ENCODE data around the gene GFPT2.

Gene GFPT2

GRCh38 chr5:180291234-180291940 lies 61.7 kb downstream of the GFPT2 start:
- Histone ChIP-seq H3K14ac (ENCODE audit: low read length in 2 of 2) (no peak overlapping the region), H2BK120ac (ENCODE audit: low read depth, low read length) (peak overlapping the region; percentile 21), H2BK15ac (ENCODE audit: low read depth, poor library complexity, severe bottlenecking) (peak overlapping the region; percentile 48), H3K4me1 (ENCODE audit: control insufficient read depth, insufficient read depth, low read depth, low read length) (peaks cover 13% of the 10 kb centered on the region), H3K9me3 (ENCODE audit: control insufficient read depth, low read length) (no peaks in the 10 kb centered on the region), H2AK5ac (ENCODE audit: low read length, severe bottlenecking) (no peak overlapping the region), H3K4ac (ENCODE audit: low read depth in 1 of 2, low read length in 2 of 2) (no peak overlapping the region), H3K79me1 (replicated peaks; ENCODE audit: low read length, poor library complexity, severe bottlenecking) (peaks cover 23% of the 10 kb centered on the region), H2BK5ac (ENCODE audit: low read depth, low read length, poor library complexity, severe bottlenecking) (no peak overlapping the region), H4K91ac (ENCODE audit: low read length) (no peak overlapping the region), H3K4me2 (ENCODE audit: low read length, poor library complexity, severe bottlenecking) (peak overlapping the region; percentile 84), H3K9ac (ENCODE audit: low read length) (peak overlapping the region; percentile 87), H4K8ac (ENCODE audit: low read length) (no peak overlapping the region), H3K27me3 (ENCODE audit: control insufficient read depth in 1 of 2, insufficient read depth in 1 of 2, low read length in 2 of 2) (no peaks in the 10 kb centered on the region), H3K27ac (ENCODE audit: low read length, poor library complexity, severe bottlenecking) (no peak overlapping the region), H2BK12ac (ENCODE audit: low read length in 2 of 2) (peak overlapping the region in 1 of 2 experiments; percentile 19), H3K23ac (ENCODE audit: low read length in 2 of 2) (no peak overlapping the region), H3K36me3 (ENCODE audit: control insufficient read depth in 1 of 2, insufficient read depth in 2 of 2, low read depth in 1 of 2, low read length in 2 of 2) (peaks cover 0 to 6% of the 10 kb centered on the region in 2 experiments), H3K18ac (ENCODE audit: low read depth in 1 of 2, low read length in 2 of 2) (peak overlapping the region in 1 of 2 experiments; percentile 92), H2AFZ (ENCODE audit: low read depth, low read length) (no peak overlapping the region), H3K4me3 (ENCODE audit: insufficient read depth in 1 of 2, low read depth in 1 of 2, low read length in 2 of 2) (peak overlapping the region; percentile 84 to 93)
- DNase-seq = peak; percentile 33
- WGBS = 0% methylated on average over 25 of the region's 68 CpGs

GRCh38 chr5:180290568-180291233 lies 62.4 kb downstream of the GFPT2 start:
- no peak overlapping the region for H3K23ac ChIP-seq (ENCODE audit: low read length in 2 of 2)
- no peak overlapping the region for H3K18ac ChIP-seq (ENCODE audit: low read depth in 1 of 2, low read length in 2 of 2)
- no peak overlapping the region for H2BK5ac ChIP-seq (ENCODE audit: low read depth, low read length, poor library complexity, severe bottlenecking)
- no peak overlapping the region for H2BK12ac ChIP-seq (ENCODE audit: low read length in 2 of 2)
- H3K4me2 ChIP-seq (ENCODE audit: low read length, poor library complexity, severe bottlenecking) = peak overlapping the region; percentile 84
- H2AFZ ChIP-seq (ENCODE audit: low read depth, low read length) = no peak overlapping the region
- DNase-seq = no peak
- H2BK120ac ChIP-seq (ENCODE audit: low read depth, low read length) = no peak overlapping the region
- H3K9me3 ChIP-seq (ENCODE audit: control insufficient read depth, low read length) = no peaks in the 10 kb centered on the region
- H2BK15ac ChIP-seq (ENCODE audit: low read depth, poor library complexity, severe bottlenecking) = no peak overlapping the region
- no peak overlapping the region for H4K91ac ChIP-seq (ENCODE audit: low read length)
- H3K27me3 ChIP-seq (ENCODE audit: control insufficient read depth in 1 of 2, insufficient read depth in 1 of 2, low read length in 2 of 2) = no peaks in the 10 kb centered on the region
- H3K36me3 ChIP-seq (ENCODE audit: control insufficient read depth in 1 of 2, insufficient read depth in 2 of 2, low read depth in 1 of 2, low read length in 2 of 2) = peaks cover 0 to 7% of the 10 kb centered on the region in 2 experiments
- H4K8ac ChIP-seq (ENCODE audit: low read length) = no peak overlapping the region
- peaks cover 23% of the 10 kb centered on the region for H3K79me1 ChIP-seq (replicated peaks; ENCODE audit: low read length, poor library complexity, severe bottlenecking)
- no peak overlapping the region for H2AK5ac ChIP-seq (ENCODE audit: low read length, severe bottlenecking)
- peaks cover 13% of the 10 kb centered on the region for H3K4me1 ChIP-seq (ENCODE audit: control insufficient read depth, insufficient read depth, low read depth, low read length)
- H3K4ac ChIP-seq (ENCODE audit: low read depth in 1 of 2, low read length in 2 of 2) = no peak overlapping the region
- H3K9ac ChIP-seq (ENCODE audit: low read length) = peak overlapping the region; percentile 87
- no peak overlapping the region for H3K14ac ChIP-seq (ENCODE audit: low read length in 2 of 2)
- 31% methylated on average over 12 of the region's 13 CpGs for WGBS
- peak overlapping the region; percentile 84 to 93 for H3K4me3 ChIP-seq (ENCODE audit: insufficient read depth in 1 of 2, low read depth in 1 of 2, low read length in 2 of 2)
- no peak overlapping the region for H3K27ac ChIP-seq (ENCODE audit: low read length, poor library complexity, severe bottlenecking)

- Histone ChIP-seq H3K79me1 (replicated peaks; ENCODE audit: low read length, poor library complexity, severe bottlenecking) (peaks cover 26% of the 10 kb centered on the region), H2AK5ac (ENCODE audit: low read length, severe bottlenecking) (no peak overlapping the region), H3K23ac (ENCODE audit: low read length in 2 of 2) (peak overlapping the region in 1 of 2 experiments; percentile 27), H2AFZ (ENCODE audit: low read depth, low read length) (no peak overlapping the region), H2BK5ac (ENCODE audit: low read depth, low read length, poor library complexity, severe bottlenecking) (no peak overlapping the region), H2BK15ac (ENCODE audit: low read depth, poor library complexity, severe bottlenecking) (no peak overlapping the region), H3K4me3 (ENCODE audit: insufficient read depth in 1 of 2, low read depth in 1 of 2, low read length in 2 of 2) (no peak overlapping the region), H2BK120ac (ENCODE audit: low read depth, low read length) (no peak overlapping the region), H3K4me1 (ENCODE audit: control insufficient read depth, insufficient read depth, low read depth, low read length) (peaks cover 13% of the 10 kb centered on the region), H3K9me3 (ENCODE audit: control insufficient read depth, low read length) (no peaks in the 10 kb centered on the region), H3K18ac (ENCODE audit: low read depth in 1 of 2, low read length in 2 of 2) (no peak overlapping the region), H3K36me3 (ENCODE audit: control insufficient read depth in 1 of 2, insufficient read depth in 2 of 2, low read depth in 1 of 2, low read length in 2 of 2) (peaks cover 0 to 12% of the 10 kb centered on the region in 2 experiments), H3K4me2 (ENCODE audit: low read length, poor library complexity, severe bottlenecking) (no peak overlapping the region), H2BK12ac (ENCODE audit: low read length in 2 of 2) (no peak overlapping the region), H3K14ac (ENCODE audit: low read length in 2 of 2) (no peak overlapping the region), H3K27me3 (ENCODE audit: control insufficient read depth in 1 of 2, insufficient read depth in 1 of 2, low read length in 2 of 2) (no peaks in the 10 kb centered on the region), H4K91ac (ENCODE audit: low read length) (no peak overlapping the region), H3K9ac (ENCODE audit: low read length) (no peak overlapping the region), H4K8ac (ENCODE audit: low read length) (no peak overlapping the region), H3K27ac (ENCODE audit: low read length, poor library complexity, severe bottlenecking) (no peak overlapping the region), H3K4ac (ENCODE audit: low read depth in 1 of 2, low read length in 2 of 2) (no peak overlapping the region)
- WGBS = 96% methylated on average over 5 of the region's 5 CpGs
- no peak for DNase-seq
Measured at GRCh38 chr5:180289966-180290365, 63.2 kb downstream of the GFPT2 start.

- Histone ChIP-seq H2AK5ac (ENCODE audit: low read length, severe bottlenecking) (no peak overlapping the region), H3K23ac (ENCODE audit: low read length in 2 of 2) (no peak overlapping the region), H3K4me3 (ENCODE audit: insufficient read depth in 1 of 2, low read depth in 1 of 2, low read length in 2 of 2) (no peak overlapping the region), H3K4ac (ENCODE audit: low read depth in 1 of 2, low read length in 2 of 2) (no peak overlapping the region), H3K4me1 (ENCODE audit: control insufficient read depth, insufficient read depth, low read depth, low read length) (peaks cover 13% of the 10 kb centered on the region), H3K4me2 (ENCODE audit: low read length, poor library complexity, severe bottlenecking) (no peak overlapping the region), H3K79me1 (replicated peaks; ENCODE audit: low read length, poor library complexity, severe bottlenecking) (peaks cover 27% of the 10 kb centered on the region), H3K9me3 (ENCODE audit: control insufficient read depth, low read length) (no peaks in the 10 kb centered on the region), H2BK120ac (ENCODE audit: low read depth, low read length) (no peak overlapping the region), H3K36me3 (ENCODE audit: control insufficient read depth in 1 of 2, insufficient read depth in 2 of 2, low read depth in 1 of 2, low read length in 2 of 2) (peaks cover 0 to 17% of the 10 kb centered on the region in 2 experiments), H2AFZ (ENCODE audit: low read depth, low read length) (no peak overlapping the region), H4K91ac (ENCODE audit: low read length) (no peak overlapping the region), H2BK12ac (ENCODE audit: low read length in 2 of 2) (no peak overlapping the region), H3K18ac (ENCODE audit: low read depth in 1 of 2, low read length in 2 of 2) (no peak overlapping the region), H3K27me3 (ENCODE audit: control insufficient read depth in 1 of 2, insufficient read depth in 1 of 2, low read length in 2 of 2) (no peaks in the 10 kb centered on the region), H3K9ac (ENCODE audit: low read length) (no peak overlapping the region), H2BK15ac (ENCODE audit: low read depth, poor library complexity, severe bottlenecking) (no peak overlapping the region), H3K27ac (ENCODE audit: low read length, poor library complexity, severe bottlenecking) (no peak overlapping the region), H4K8ac (ENCODE audit: low read length) (no peak overlapping the region), H3K14ac (ENCODE audit: low read length in 2 of 2) (no peak overlapping the region), H2BK5ac (ENCODE audit: low read depth, low read length, poor library complexity, severe bottlenecking) (no peak overlapping the region)
- DNase-seq = no peak
- WGBS = 84% methylated on average over 3 of the region's 3 CpGs
Measured at GRCh38 chr5:180289433-180289832, 63.7 kb downstream of the GFPT2 start.

Data from mesenchymal stem cell (in vitro differentiated cells and primary cell).